Chondrocyte (in vitro differentiated cells): Measurements from ENCODE around the gene CCL15. TPM values are rescaled to one million over a fixed set of nuclear protein-coding genes. Genes with fewer than 3 reads are reported as not detected.

ENCODE experiments used
- DNase-seq: peaks from one replicate; pipeline ENCODE4 v3.0.0; 2021; ENCODE audit warnings: mixed read lengths, low spot score
- H3K27ac Mint-ChIP-seq: one replicate; pipeline ENCODE4 v1.8.0; 2021; ENCODE audit warnings: mild to moderate bottlenecking, moderate library complexity, mixed read lengths; ENCODE audit not compliant: unreplicated experiment
- H3K27me3 Mint-ChIP-seq: 2 replicates; pipeline ENCODE4 v1.8.0; 2021; ENCODE audit warnings: low read depth, mixed read lengths
- H3K36me3 Mint-ChIP-seq: 2 replicates; pipeline ENCODE4 v1.8.0; 2021; ENCODE audit warnings: low read depth, mixed read lengths
- H3K4me1 Mint-ChIP-seq: 2 replicates; pipeline ENCODE4 v1.8.0; 2021; ENCODE audit warnings: low read depth, mild to moderate bottlenecking, mixed read lengths
- H3K4me3 Mint-ChIP-seq: one replicate; pipeline ENCODE4 v1.8.0; 2021; ENCODE audit warnings: mild to moderate bottlenecking, moderate library complexity, mixed read lengths; ENCODE audit not compliant: unreplicated experiment
- H3K9me3 Mint-ChIP-seq: 2 replicates; pipeline ENCODE4 v1.8.0; 2021; ENCODE audit warnings: low read depth, mixed read lengths
- total RNA-seq: library from RNA; stranded (reverse); gene quantifications from 3 replicates; pipeline ENCODE4 v1.2.1, GENCODE V29; 2021
- TF ChIP-seq, protein P1 (sequence below): fragments of 200-600 bp; sonication (generic); IDR thresholded peaks from 2 replicates; pipeline ENCODE4 v1.5.0; 2021; ENCODE audit warnings: antibody characterized with exemption, mild to moderate bottlenecking, moderate library complexity

The CCL15 gene
- total RNA-seq, 1 donor from 2014 or later, result not detected

DNA sequence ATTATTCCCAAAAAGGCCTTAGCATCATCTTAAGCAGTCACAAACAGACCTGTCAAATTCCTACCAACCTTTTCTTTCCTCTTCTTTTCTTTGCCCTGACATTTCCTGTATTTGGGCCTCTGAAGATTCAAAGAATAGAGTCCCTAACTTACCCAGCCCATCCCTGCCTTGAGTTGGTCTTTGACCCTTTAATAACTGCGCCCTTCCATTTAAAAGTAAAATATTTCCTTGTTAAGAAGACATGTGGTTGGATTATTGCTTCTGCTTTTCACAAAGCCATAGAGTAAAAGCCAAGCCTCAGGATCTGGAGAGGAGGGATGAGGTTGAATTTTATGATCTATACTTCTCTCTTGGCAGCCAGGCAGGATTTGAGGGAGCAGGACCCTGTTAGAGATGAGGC is 29.6 kb upstream of the CCL15 start:
- Mint-ChIP-seq H3K27me3 (peaks cover 48% of the 10 kb centered on the region), H3K36me3 (no peaks in the 10 kb centered on the region), H3K4me3 (no peak overlapping the region), H3K27ac (no peak overlapping the region), H3K4me1 (no peaks in the 10 kb centered on the region), H3K9me3 (no peaks in the 10 kb centered on the region)
- TF ChIP-seq, protein P1, sequence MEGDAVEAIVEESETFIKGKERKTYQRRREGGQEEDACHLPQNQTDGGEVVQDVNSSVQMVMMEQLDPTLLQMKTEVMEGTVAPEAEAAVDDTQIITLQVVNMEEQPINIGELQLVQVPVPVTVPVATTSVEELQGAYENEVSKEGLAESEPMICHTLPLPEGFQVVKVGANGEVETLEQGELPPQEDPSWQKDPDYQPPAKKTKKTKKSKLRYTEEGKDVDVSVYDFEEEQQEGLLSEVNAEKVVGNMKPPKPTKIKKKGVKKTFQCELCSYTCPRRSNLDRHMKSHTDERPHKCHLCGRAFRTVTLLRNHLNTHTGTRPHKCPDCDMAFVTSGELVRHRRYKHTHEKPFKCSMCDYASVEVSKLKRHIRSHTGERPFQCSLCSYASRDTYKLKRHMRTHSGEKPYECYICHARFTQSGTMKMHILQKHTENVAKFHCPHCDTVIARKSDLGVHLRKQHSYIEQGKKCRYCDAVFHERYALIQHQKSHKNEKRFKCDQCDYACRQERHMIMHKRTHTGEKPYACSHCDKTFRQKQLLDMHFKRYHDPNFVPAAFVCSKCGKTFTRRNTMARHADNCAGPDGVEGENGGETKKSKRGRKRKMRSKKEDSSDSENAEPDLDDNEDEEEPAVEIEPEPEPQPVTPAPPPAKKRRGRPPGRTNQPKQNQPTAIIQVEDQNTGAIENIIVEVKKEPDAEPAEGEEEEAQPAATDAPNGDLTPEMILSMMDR, result no peak
- DNase-seq, result no peak

DNA sequence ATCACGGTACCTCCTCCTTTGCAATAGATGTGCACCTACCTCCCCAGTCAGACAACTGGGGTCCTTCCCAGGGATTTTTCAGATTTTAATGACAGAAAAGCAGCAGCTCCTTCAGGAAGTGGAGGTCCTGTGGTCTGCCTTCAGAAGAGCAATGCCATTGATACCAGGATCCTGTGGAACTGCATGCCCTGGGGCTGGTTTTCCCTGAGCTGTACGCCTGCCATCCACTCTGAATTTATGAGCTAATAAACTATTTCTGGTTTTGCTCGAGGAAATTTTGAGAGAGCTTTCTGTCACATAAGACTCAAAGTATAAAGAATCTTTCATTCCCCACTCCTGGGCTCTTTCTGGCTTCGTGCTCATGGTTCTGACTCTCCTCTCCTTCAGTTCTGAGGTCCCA is 26.4 kb upstream of the CCL15 start:
- peaks cover 36% of the 10 kb centered on the region for H3K27me3 Mint-ChIP-seq
- DNase-seq, result no peak
- H3K9me3 Mint-ChIP-seq, result no peaks in the 10 kb centered on the region
- H3K4me1 Mint-ChIP-seq, result no peaks in the 10 kb centered on the region
- H3K27ac Mint-ChIP-seq, result no peak overlapping the region
- no peak overlapping the region for H3K4me3 Mint-ChIP-seq
- no peaks in the 10 kb centered on the region for H3K36me3 Mint-ChIP-seq
- TF ChIP-seq, protein P1, result no peak

DNA sequence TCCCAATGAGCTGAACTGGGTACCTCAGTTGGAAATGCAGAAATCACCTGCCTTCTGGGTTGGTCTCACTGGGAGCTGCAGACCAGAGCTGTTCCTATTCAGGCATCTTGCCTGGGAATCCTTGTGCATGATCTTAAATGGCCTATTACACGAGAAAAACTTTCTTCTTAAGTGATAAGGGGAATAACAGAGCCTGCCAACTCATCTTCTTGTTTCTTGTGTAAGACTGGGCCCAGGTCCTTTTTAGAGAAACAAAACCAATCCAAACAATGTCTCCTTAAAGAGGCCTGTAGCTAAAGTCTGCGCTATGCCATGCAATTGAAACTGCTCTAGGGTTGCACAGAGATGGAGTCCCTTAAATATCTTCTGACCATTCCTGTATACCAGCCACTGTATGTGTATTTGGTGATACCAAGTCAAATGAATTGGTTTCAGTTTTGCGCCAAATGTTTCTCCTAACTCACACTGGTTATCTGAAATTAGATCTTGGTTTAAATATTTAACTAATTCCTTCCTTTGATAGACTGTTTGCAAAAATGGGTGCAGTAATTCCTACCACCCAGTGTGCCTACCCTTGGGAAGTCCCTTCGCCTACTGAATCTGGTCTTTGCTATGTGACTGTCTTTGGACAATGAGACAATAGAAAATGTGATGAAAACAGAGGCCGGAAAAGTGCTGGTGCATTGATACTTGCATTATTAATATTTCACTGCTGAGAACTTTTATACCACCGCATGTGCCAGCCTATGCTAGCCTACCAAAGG is 22.9 kb upstream of the CCL15 start:
- no peak for DNase-seq
- TF ChIP-seq, protein P1, result no peak
- Mint-ChIP-seq H3K9me3 (peaks cover 2% of the 10 kb centered on the region), H3K27ac (no peak overlapping the region), H3K36me3 (no peaks in the 10 kb centered on the region), H3K27me3 (peaks cover 39% of the 10 kb centered on the region), H3K4me3 (no peak overlapping the region), H3K4me1 (no peaks in the 10 kb centered on the region)

DNA sequence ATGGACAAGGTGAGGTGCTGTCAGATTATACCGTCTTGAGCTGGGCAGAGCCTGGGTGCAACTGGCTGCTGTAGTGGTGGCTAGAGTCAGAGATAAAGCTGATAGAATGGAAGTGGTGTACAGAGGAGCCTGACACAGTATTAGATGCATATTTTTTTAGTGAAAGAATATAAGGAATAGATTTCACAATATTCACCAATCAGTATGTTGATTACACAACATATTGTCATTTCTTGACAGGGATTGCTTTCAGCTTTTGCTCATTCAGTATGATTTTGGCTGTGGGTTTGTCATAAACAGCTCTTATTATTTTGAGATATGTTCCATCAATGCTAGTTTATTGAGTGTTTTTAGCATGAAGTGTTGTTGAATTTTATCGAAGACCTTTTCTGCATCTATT is 18.1 kb upstream of the CCL15 start:
- Mint-ChIP-seq H3K27ac (no peak overlapping the region), H3K4me1 (no peaks in the 10 kb centered on the region), H3K36me3 (no peaks in the 10 kb centered on the region), H3K9me3 (peaks cover 2% of the 10 kb centered on the region), H3K4me3 (no peak overlapping the region), H3K27me3 (peaks cover 44% of the 10 kb centered on the region)
- no peak for DNase-seq
- TF ChIP-seq, protein P1, result no peak

DNA sequence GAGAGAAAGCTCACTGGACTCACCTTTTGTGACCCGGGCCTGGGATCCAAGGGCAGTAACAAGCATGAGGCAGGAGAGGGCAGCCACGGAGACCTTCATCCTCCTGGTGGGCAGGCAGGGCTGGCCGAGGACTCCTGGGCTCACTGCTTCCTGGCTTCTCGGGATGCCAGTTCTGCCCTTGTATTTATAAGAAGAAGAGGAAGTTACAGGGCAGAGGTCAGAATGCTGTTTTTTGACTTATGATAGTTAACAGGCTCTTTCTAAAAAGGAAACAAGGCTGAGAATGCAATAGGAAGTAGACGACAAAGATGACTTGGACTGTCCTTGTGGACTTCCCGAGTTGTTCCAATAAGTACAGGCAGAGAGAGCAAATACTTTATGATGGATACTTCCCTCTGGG is 16.4 kb upstream of the CCL15 start, which contains the start of gene CCL23:
Gene CCL23 (minus strand): TSS at position 174 of the 400 bp plus-strand sequence. CDS start 75 bp downstream, at position 99.
- TF ChIP-seq, protein P1, result no peak
- peaks cover 2% of the 10 kb centered on the region for H3K9me3 Mint-ChIP-seq
- H3K36me3 Mint-ChIP-seq, result no peaks in the 10 kb centered on the region
- H3K27ac Mint-ChIP-seq, result no peak within 1 kb of the TSS
- no peaks in the 10 kb centered on the region for H3K4me1 Mint-ChIP-seq
- no peak within 1 kb of the TSS for H3K4me3 Mint-ChIP-seq
- peaks cover 51% of the 10 kb centered on the region for H3K27me3 Mint-ChIP-seq
- DNase-seq, result no peak
